Thoracic aorta endothelial cell (primary cell): Measurements from ENCODE around the gene CCNK. TPM values are rescaled to one million over a fixed set of nuclear protein-coding genes. Genes with fewer than 3 reads are reported as not detected.

ENCODE experiments used
- small RNA-seq: library from RNA; depleted of rRNA; stranded (forward); fragments of <200 nt; gene quantifications from one replicate; pipeline ENCODE3, GENCODE V24; 2012
- total RNA-seq: library from RNA; depleted of rRNA; stranded (reverse); fragments of >200 nt; gene quantifications from 2 replicates; pipeline ENCODE4 v1.2.3, GENCODE V29; 2012

CCNK gene
- 43.5 and 44.8 TPM in 2 replicates for total RNA-seq

DNA sequence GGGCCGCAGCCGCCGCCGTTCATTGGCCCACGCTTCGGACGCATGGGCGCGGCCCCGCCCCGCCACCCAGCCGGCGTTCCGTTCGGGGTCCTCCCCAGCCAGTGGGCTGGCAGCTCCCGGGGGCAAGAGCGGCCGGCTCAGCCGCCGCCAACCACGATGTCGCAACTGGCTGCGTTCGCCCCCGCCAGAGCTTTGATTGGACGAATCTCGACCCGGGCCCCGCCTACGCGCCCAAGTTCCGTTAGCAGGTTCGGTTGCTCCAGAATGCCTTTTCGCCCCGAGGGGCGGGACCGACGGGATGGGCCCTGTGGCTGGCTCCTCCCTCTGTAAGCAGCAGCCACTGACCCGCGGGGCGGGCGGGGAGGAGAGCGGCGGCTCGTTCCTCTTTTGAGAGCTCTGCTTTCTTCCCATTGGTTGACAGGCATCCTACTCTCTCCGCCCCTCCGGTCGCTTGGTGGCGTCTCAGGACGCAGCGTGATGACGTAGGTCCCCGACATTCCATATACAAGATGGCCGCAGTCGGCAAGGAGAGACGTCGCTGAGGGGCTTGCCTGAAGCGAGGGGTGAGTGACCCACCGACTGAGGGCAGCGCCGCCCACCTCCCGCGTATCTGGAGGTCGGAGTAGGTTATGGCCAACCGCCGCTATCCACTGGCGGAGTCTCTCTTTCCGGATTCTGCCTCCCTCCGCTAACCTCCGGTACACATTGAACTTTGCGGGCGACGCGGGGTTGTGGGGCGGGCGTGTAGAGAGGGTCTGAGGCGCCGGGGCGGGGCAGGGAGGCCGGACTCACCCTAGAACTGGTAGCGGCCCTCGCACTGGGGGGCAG, at the start of gene CCNK:
Gene CCNK (plus strand): TSS at position 493 of the 828 bp plus-strand sequence. CDS start 11,269 bp downstream, outside the sequence.

DNA sequence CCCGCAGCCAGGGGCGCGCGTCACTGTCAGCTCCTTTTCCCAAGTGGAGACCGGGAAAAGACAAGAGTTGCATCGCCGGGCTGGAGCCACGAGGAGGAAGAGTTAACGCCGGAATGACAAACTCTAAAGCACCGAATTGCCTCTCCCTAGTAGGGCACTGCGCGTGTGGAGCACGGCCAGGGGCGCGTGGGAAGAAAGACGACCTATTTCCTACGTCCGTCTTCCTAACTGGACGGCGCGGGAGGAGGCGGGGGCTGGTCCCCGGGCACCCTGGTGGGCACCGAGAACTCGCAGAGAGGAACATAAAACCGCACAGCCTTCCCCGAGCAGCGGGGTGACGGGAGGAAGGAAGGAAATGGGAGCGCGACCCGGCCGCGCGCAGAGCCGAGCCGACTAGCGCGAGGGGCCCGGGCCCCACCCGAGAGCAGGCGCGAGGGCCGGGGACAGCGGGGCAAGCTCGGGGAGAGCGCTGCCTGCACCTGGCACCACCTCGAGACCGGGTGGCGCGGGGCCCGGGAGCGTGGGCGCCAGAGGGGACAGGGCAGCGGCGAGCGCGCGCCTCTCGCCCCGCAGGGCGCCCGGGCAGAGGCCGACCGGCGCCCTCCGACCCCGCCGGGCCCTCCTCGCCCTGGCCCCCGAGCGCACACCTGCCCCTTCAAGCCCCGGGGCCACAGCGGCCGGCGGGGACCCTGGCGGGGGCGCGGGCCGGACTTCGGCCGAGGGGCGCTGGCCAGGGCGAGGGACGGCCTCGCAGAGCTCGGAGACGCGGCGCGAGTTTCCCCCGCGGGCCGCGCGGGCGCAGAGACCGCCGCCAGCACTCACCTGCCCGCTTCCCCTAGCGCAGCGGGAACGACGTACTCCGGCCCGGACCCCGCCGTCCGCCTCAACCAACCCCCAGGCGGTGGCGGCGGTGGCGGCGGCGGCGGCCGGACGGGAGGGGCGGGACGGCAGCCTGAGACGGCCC, 1.0 kb upstream of the CCNK start, which contains the start of gene SETD3:
Gene SETD3 (minus strand): TSS at position 954 of the 964 bp plus-strand sequence. CDS start 15,054 bp downstream, outside the sequence.

Small RNAs within 50 kb of the gene (small RNA-seq; reads per million reads assigned to genes)
- gene RNU6-91P, result not detected

Other genes with a start within 250 kb of the CCNK start
- under 0.01 and 0.27 TPM in 2 replicates for gene BCL11B, start 209.2 kb upstream of the CCNK start, total RNA-seq
- gene SETD3, start 550 bp upstream of the CCNK start, total RNA-seq, result 87.0 and 91.6 TPM in 2 replicates
- gene CCDC85C, start 122.8 kb downstream of the CCNK start, total RNA-seq, result 12.4 and 42.7 TPM in 2 replicates
- 0.80 and 1.9 TPM in 2 replicates for gene HHIPL1, start 163.7 kb downstream of the CCNK start, total RNA-seq
- gene CYP46A1, start 202.9 kb downstream of the CCNK start, total RNA-seq, result under 0.01 and 0.14 TPM in 2 replicates